Kidney epithelial cell (primary cell): ENCODE measurements around the gene UNKL. TPM values are rescaled to one million over a fixed set of nuclear protein-coding genes. Genes with fewer than 3 reads are reported as not detected.

Experiments
- DNase-seq: peaks from one replicate; pipeline ENCODE4 v3.0.0-alpha.2; 2010; ENCODE audit warnings: low read depth
- H3K27me3 ChIP-seq: 2 replicates; pipeline ENCODE4 v1.6.0; 2011; ENCODE audit warnings: low read length; ENCODE audit not compliant: control insufficient read depth, insufficient read depth
- H3K36me3 ChIP-seq: 2 replicates; pipeline ENCODE4 v1.5.1; 2011; ENCODE audit warnings: low read length; ENCODE audit not compliant: control insufficient read depth, insufficient read depth
- H3K4me3 ChIP-seq: 2 replicates; pipeline ENCODE4 v1.5.1; 2011; ENCODE audit warnings: low read depth, mild to moderate bottlenecking, control low read depth, low read length
- CTCF ChIP-seq: IDR thresholded peaks from 2 replicates; pipeline ENCODE4 v1.5.1; 2011; ENCODE audit warnings: mild to moderate bottlenecking, moderate library complexity, low read length, control low read depth, inconsistent platforms; ENCODE audit not compliant: insufficient read depth, poor library complexity, severe bottlenecking
- total RNA-seq: library from RNA; depleted of rRNA; stranded (reverse); fragments of >200 nt; gene quantifications from 2 replicates; pipeline ENCODE4 v1.2.3, GENCODE V29; 2015

UNKL gene
- total RNA-seq, 1 donor from 2014 or later: 19.3 TPM

GRCh38 chr16:1349951-1350350, 64.6 kb downstream of the UNKL start:
- Histone ChIP-seq H3K27me3 (no peaks in the 10 kb centered on the region), H3K36me3 (no peaks in the 10 kb centered on the region), H3K4me3 (no peak overlapping the region)
- no peak for DNase-seq
- TF ChIP-seq CTCF: no peak

DNA sequence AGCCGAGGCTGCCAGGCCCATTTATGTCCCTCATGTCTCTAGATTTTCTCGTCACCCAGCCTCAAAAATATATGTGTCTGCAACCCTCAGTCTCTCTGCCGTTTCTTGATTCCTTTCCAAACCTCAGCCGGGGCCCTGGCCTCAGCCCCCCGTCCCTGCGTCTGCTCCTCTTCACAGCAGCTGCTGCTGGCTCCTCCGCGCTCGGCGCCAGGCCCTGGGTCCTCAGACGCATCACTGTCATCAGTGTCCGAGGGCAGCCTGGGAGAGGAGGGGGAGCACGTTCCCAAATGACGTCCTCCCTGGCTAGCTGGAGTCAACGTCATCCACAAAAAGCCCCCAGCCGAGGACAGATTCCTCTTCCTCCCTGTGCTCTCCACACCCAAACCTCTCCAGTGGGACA, 65.2 kb downstream of the UNKL start:
- no peak for DNase-seq
- Histone ChIP-seq H3K36me3 (no peaks in the 10 kb centered on the region), H3K27me3 (no peaks in the 10 kb centered on the region), H3K4me3 (no peak overlapping the region)
- TF ChIP-seq CTCF: no peak

DNA sequence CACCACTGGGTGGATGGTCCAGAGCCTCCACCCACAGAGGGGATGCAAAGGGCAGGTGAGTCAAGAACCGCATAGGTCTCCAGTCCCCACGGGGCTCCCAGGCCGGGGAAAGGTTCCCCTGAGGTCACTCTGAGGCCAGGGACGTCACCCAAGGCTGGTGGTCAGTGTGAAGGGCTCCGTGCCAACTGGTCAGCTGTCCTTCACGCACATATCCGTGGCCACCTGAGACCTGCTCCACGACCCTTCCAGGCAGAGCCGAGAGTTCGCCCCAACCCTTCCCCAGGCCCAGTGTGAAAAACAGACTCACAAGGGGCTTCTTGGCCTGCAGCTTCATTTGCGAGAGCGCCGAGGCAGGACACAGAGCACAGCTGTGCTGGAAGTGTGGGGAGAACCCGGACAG, 65.6 kb downstream of the UNKL start:
- DNase-seq: no peak
- no peaks in the 10 kb centered on the region for H3K36me3 ChIP-seq
- H3K4me3 ChIP-seq: no peak overlapping the region
- no peak for TF ChIP-seq CTCF
- H3K27me3 ChIP-seq: peaks cover 3% of the 10 kb centered on the region

DNA sequence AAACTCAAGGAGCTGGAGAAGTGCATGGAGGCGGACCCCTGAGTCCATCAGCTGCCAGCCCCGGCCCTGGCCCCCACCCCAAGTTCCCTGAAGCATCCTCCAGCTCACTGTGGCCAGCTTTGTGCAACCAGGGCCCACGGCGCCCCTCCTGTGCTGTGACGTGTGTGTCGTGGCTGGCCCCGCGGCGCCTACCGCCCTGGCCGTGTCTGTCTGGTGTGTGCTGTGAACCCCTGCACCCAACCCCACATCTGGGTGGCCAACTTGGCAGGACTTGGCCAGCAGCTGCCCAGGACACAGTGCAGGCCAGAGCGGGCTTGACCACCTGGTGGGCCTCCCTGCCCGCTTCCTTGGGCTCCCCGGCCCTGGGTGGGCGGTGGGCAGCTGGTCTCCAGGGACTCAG, 66.1 kb downstream of the UNKL start:
- DNase-seq: no peak
- peaks cover 8% of the 10 kb centered on the region for H3K27me3 ChIP-seq
- H3K4me3 ChIP-seq: no peak overlapping the region
- H3K36me3 ChIP-seq: no peaks in the 10 kb centered on the region
- no peak for TF ChIP-seq CTCF

DNA sequence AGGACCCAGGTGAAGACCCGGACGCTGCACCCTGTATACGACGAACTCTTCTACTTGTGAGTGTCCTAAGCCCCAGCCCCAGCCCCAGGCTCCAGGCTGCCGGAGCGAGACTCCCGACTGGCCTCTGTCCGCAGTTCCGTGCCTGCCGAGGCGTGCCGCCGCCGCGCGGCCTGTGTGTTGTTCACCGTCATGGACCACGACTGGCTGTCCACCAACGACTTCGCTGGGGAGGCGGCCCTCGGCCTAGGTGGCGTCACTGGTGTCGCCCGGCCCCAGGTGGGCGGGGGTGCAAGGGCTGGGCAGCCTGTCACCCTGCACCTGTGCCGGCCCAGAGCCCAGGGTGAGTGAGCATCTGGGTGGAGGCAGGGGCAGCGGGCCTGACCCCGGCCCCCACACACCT, 66.5 kb downstream of the UNKL start:
- no peak for TF ChIP-seq CTCF
- Histone ChIP-seq H3K36me3 (no peaks in the 10 kb centered on the region), H3K27me3 (peaks cover 8% of the 10 kb centered on the region), H3K4me3 (no peak overlapping the region)
- DNase-seq: no peak

DNA sequence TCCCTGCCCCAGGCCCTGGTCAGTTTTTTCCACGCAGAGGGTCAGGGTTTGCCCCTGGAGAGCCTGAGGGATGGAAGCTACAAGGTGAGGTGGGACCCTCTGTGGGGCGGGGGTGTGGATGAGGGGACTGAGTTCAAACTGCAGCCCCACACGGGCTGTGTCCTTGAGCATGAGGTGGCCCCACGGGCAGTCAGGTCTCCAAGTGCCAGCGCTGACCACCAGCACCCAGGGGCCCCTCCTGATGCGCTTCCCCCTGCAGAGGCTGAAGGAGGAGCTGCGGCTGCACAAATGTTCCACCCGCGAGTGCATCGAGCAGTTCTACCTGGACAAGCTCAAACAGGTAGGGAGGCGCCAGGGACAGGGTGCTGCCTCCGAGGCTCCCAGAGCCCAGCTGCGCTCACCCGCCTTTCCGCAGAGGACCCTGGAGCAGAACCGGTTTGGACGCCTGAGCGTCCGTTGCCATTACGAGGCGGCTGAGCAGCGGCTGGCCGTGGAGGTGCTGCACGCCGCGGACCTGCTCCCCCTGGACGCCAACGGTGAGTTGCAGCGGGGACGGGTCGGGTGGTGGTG, 67.1 kb downstream of the UNKL start:
- Histone ChIP-seq H3K27me3 (peaks cover 8% of the 10 kb centered on the region), H3K4me3 (no peak overlapping the region), H3K36me3 (no peaks in the 10 kb centered on the region)
- no peak for DNase-seq
- no peak for TF ChIP-seq CTCF
